ENCODE data around the gene MBNL3.

Gene MBNL3

GRCh38 chrX:132382068-132382467 lies 106.8 kb downstream of the MBNL3 start:
- TF ChIP-seq SUZ12 (IDR thresholded peaks at IDR 0.05; ENCODE audit: extremely low read depth, insufficient read depth, insufficient read length) = no peak
- no peak for TF ChIP-seq ZNF274 (IDR thresholded peaks at IDR 0.05; ENCODE audit: low read depth, low read length)
- TF ChIP-seq YY1 (IDR thresholded peaks at IDR 0.05; ENCODE audit: insufficient read depth, insufficient read length) = no peak
- no peak for DNase-seq (ENCODE audit: low read depth, low spot score)
- Histone ChIP-seq H3K9ac (ENCODE audit: insufficient read length, low read depth) (no peak overlapping the region), H3K4me3 (ENCODE audit: insufficient read length, low read depth) (no peak overlapping the region), H3K27me3 (ENCODE audit: insufficient read depth, insufficient read length) (no peaks in the 10 kb centered on the region), H3K4me1 (ENCODE audit: insufficient read depth, insufficient read length) (no peaks in the 10 kb centered on the region), H3K9me3 (ENCODE audit: insufficient read depth, low read length) (no peaks in the 10 kb centered on the region), H3K36me3 (ENCODE audit: insufficient read depth, insufficient read length, low read length) (peaks cover 4% of the 10 kb centered on the region)

DNA sequence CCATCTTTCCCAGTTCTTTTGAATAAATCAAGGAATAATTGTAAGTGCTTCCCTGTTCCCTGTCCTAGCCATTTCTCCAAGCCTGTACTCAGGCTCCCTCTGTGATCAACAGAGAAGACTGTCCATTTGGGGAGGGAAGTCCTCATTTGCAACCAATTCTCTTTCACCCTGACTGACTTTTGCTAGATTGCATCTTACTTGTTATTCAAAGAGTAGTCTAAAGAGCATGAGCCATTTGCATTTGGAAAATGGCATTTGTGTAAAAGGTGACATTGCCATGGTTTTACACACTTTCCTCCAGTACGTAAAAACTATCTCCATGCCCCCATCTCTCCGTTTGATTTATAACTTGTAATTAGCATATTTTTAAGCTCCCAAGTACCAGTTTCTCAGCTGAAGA lies 110.6 kb downstream of the MBNL3 start:
- no peaks in the 10 kb centered on the region for H3K27me3 ChIP-seq (ENCODE audit: insufficient read depth, insufficient read length)

GRCh38 chrX:132375941-132376340 lies 112.9 kb downstream of the MBNL3 start:
- Histone ChIP-seq H3K27me3 (ENCODE audit: insufficient read depth, insufficient read length) (no peaks in the 10 kb centered on the region), H3K4me1 (ENCODE audit: insufficient read depth, insufficient read length) (no peaks in the 10 kb centered on the region), H3K9ac (ENCODE audit: insufficient read length, low read depth) (no peak overlapping the region), H3K9me3 (ENCODE audit: insufficient read depth, low read length) (no peaks in the 10 kb centered on the region), H3K4me3 (ENCODE audit: insufficient read length, low read depth) (no peak overlapping the region), H3K36me3 (ENCODE audit: insufficient read depth, insufficient read length, low read length) (no peaks in the 10 kb centered on the region)
- no peak for TF ChIP-seq YY1 (IDR thresholded peaks at IDR 0.05; ENCODE audit: insufficient read depth, insufficient read length)
- TF ChIP-seq ZNF274 (IDR thresholded peaks at IDR 0.05; ENCODE audit: low read depth, low read length) = no peak
- TF ChIP-seq SUZ12 (IDR thresholded peaks at IDR 0.05; ENCODE audit: extremely low read depth, insufficient read depth, insufficient read length) = no peak
- no peak for DNase-seq (ENCODE audit: low read depth, low spot score)

More for the DNA sequence above, 110.6 kb downstream of the MBNL3 start:
- Histone ChIP-seq H3K9ac (ENCODE audit: insufficient read length, low read depth) (no peak overlapping the region), H3K4me1 (ENCODE audit: insufficient read depth, insufficient read length) (no peaks in the 10 kb centered on the region), H3K9me3 (ENCODE audit: insufficient read depth, low read length) (no peaks in the 10 kb centered on the region), H3K36me3 (ENCODE audit: insufficient read depth, insufficient read length, low read length) (peaks cover 4% of the 10 kb centered on the region), H3K4me3 (ENCODE audit: insufficient read length, low read depth) (no peak overlapping the region)
- DNase-seq (ENCODE audit: low read depth, low spot score) = no peak
- no peak for TF ChIP-seq ZNF274 (IDR thresholded peaks at IDR 0.05; ENCODE audit: low read depth, low read length)
- TF ChIP-seq SUZ12 (IDR thresholded peaks at IDR 0.05; ENCODE audit: extremely low read depth, insufficient read depth, insufficient read length) = no peak
- no peak for TF ChIP-seq YY1 (IDR thresholded peaks at IDR 0.05; ENCODE audit: insufficient read depth, insufficient read length)

DNA sequence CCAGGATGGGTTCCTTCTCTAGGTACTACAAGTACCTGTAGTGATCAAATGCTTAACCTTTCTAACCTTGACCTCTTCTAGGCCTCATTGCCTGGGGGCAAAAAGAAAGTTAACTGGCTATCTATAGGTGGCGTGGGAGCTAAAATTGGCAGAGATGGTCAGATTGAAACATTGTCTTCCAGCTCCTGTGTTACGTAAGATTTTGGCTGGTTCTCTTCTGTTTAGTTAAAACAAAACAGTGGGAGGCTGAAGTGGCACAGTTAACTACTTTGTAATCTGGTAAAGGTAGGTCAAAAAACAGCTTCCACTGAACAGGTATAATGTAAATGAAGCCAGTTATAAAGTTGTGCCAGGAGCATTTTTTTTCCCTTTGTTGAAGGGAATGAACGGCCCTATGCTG lies 115.2 kb downstream of the MBNL3 start:
- no peak overlapping the region for H3K4me3 ChIP-seq (ENCODE audit: insufficient read length, low read depth)
- H3K36me3 ChIP-seq (ENCODE audit: insufficient read depth, insufficient read length, low read length) = no peaks in the 10 kb centered on the region
- H3K9ac ChIP-seq (ENCODE audit: insufficient read length, low read depth) = no peak overlapping the region
- TF ChIP-seq YY1 (IDR thresholded peaks at IDR 0.05; ENCODE audit: insufficient read depth, insufficient read length) (no peak), ZNF274 (IDR thresholded peaks at IDR 0.05; ENCODE audit: low read depth, low read length) (no peak), SUZ12 (IDR thresholded peaks at IDR 0.05; ENCODE audit: extremely low read depth, insufficient read depth, insufficient read length) (no peak)
- H3K27me3 ChIP-seq (ENCODE audit: insufficient read depth, insufficient read length) = peaks cover 7% of the 10 kb centered on the region
- no peaks in the 10 kb centered on the region for H3K9me3 ChIP-seq (ENCODE audit: insufficient read depth, low read length)
- no peak for DNase-seq (ENCODE audit: low read depth, low spot score)
- H3K4me1 ChIP-seq (ENCODE audit: insufficient read depth, insufficient read length) = no peaks in the 10 kb centered on the region

GRCh38 chrX:132369617-132370326 lies 119.1 kb downstream of the MBNL3 start:
- no peaks in the 10 kb centered on the region for H3K4me1 ChIP-seq (ENCODE audit: insufficient read depth, insufficient read length)
- no peaks in the 10 kb centered on the region for H3K9me3 ChIP-seq (ENCODE audit: insufficient read depth, low read length)
- H3K27me3 ChIP-seq (ENCODE audit: insufficient read depth, insufficient read length) = peaks cover 10% of the 10 kb centered on the region
- TF ChIP-seq ZNF274 (IDR thresholded peaks at IDR 0.05; ENCODE audit: low read depth, low read length) (no peak), SUZ12 (IDR thresholded peaks at IDR 0.05; ENCODE audit: extremely low read depth, insufficient read depth, insufficient read length) (no peak), YY1 (IDR thresholded peaks at IDR 0.05; ENCODE audit: insufficient read depth, insufficient read length) (no peak)
- no peak overlapping the region for H3K9ac ChIP-seq (ENCODE audit: insufficient read length, low read depth)
- H3K4me3 ChIP-seq (ENCODE audit: insufficient read length, low read depth) = no peak overlapping the region
- H3K36me3 ChIP-seq (ENCODE audit: insufficient read depth, insufficient read length, low read length) = no peaks in the 10 kb centered on the region
- no peak for DNase-seq (ENCODE audit: low read depth, low spot score)

- H3K27me3 ChIP-seq (ENCODE audit: insufficient read depth, insufficient read length) = peaks cover 10% of the 10 kb centered on the region
- H3K9me3 ChIP-seq (ENCODE audit: insufficient read depth, low read length) = no peaks in the 10 kb centered on the region
- no peaks in the 10 kb centered on the region for H3K36me3 ChIP-seq (ENCODE audit: insufficient read depth, insufficient read length, low read length)
- no peak overlapping the region for H3K9ac ChIP-seq (ENCODE audit: insufficient read length, low read depth)
- TF ChIP-seq SUZ12 (IDR thresholded peaks at IDR 0.05; ENCODE audit: extremely low read depth, insufficient read depth, insufficient read length) (no peak), YY1 (IDR thresholded peaks at IDR 0.05; ENCODE audit: insufficient read depth, insufficient read length) (no peak), ZNF274 (IDR thresholded peaks at IDR 0.05; ENCODE audit: low read depth, low read length) (no peak)
- H3K4me3 ChIP-seq (ENCODE audit: insufficient read length, low read depth) = no peak overlapping the region
- no peak for DNase-seq (ENCODE audit: low read depth, low spot score)
- no peaks in the 10 kb centered on the region for H3K4me1 ChIP-seq (ENCODE audit: insufficient read depth, insufficient read length)
Observed at GRCh38 chrX:132367984-132368383, 120.9 kb downstream of the MBNL3 start.

- Histone ChIP-seq H3K9me3 (ENCODE audit: insufficient read depth, low read length) (no peaks in the 10 kb centered on the region), H3K36me3 (ENCODE audit: insufficient read depth, insufficient read length, low read length) (no peaks in the 10 kb centered on the region), H3K9ac (ENCODE audit: insufficient read length, low read depth) (no peak overlapping the region), H3K4me1 (ENCODE audit: insufficient read depth, insufficient read length) (no peaks in the 10 kb centered on the region), H3K4me3 (ENCODE audit: insufficient read length, low read depth) (no peak overlapping the region), H3K27me3 (ENCODE audit: insufficient read depth, insufficient read length) (peaks cover 10% of the 10 kb centered on the region)
- DNase-seq (ENCODE audit: low read depth, low spot score) = no peak
- TF ChIP-seq YY1 (IDR thresholded peaks at IDR 0.05; ENCODE audit: insufficient read depth, insufficient read length) = no peak
- no peak for TF ChIP-seq ZNF274 (IDR thresholded peaks at IDR 0.05; ENCODE audit: low read depth, low read length)
- TF ChIP-seq SUZ12 (IDR thresholded peaks at IDR 0.05; ENCODE audit: extremely low read depth, insufficient read depth, insufficient read length) = no peak
Observed at GRCh38 chrX:132367314-132367713, 121.5 kb downstream of the MBNL3 start.
